Stimulated activated CD4-positive, alpha-beta T cell treated with anti-CD3 and anti-CD28 coated beads, Interleukin-15, amount 100 ng/mL, for 1 hour (primary cell): Measurements from ENCODE around the gene FOXK1.
A peak's percentile ranks its signal among the peaks of the same experiment; 100 is the strongest.

ENCODE experiments used
- DNase-seq, 2 donors: peaks; one replicate each; pipeline ENCODE4 v3.0.0-alpha.2; 2020; ENCODE audit warnings: low read depth in 1 of 2, low spot score in 1 of 2

The FOXK1 gene

DNA sequence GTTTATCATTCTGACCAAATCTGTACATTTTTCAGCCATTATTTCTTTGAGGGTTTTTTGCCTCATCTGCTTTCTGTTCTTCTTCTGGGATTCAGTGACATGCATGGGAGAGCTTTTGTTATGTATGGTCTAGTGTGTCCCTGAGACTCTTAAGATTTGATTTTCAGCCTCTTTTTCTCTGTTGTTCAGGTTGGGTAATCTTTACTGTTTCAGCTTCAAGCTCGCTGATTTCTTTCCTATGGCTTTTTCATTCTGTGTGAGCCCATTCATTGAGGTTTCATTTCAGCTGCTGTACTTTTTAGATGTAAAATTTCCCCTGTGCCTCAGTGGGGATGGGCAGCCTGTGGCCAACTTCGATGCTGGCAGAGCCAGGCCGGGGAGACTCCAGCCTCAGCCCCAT is 38.1 kb downstream of the FOXK1 start:
- no peak for DNase-seq

DNA sequence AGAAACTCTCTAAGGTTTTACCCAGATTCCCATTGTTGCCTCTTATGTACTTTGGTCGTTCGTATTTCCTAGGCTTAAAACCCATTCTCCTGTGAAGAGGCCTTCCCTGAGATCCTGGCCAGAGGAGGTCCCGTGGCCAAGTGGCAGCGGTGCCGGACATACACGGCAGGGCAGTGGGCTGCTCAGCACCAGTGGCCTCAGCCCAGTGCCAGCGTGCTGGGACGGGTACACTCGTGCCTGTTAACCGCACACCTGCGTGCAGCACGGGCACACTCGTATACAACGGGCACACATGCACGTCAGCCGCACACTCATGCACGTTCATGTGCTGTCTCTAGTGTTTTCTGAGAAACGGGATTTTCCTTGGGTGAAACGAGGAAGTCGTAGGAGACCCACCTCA is 40.2 kb downstream of the FOXK1 start:
- DNase-seq = no peak

DNA sequence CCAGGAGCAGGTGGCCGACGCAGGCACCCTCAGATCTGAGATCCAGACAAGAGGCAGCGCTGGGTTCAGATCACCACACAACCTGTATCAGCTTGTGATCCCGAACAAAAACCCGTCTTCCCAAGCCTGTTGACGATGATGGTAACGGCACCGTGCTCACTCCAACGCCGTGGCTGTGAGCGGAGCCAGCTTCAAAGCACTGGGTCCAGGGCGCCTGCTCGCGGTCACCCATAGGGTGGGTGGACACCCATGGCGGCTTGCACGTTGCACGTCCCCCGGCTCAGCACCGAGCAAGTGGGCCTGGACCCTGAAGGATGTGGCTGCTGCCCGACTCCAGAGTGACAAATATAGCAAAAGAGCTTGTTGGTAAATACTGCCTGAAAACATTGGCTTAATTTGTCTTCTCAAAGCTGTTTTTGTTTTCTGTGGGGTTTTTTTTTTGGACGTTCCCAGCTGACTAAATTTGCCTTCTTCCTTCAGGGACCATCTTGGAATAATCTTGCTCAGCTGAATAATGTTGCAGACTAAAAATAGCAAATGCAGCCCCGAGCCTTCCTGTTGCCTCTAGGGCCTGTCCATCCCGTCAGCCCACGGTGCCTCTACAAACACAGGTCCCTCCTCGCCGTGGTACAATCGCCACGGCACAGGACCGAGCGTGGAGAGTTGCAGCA is 41.0 kb downstream of the FOXK1 start:
- no peak for DNase-seq

DNA sequence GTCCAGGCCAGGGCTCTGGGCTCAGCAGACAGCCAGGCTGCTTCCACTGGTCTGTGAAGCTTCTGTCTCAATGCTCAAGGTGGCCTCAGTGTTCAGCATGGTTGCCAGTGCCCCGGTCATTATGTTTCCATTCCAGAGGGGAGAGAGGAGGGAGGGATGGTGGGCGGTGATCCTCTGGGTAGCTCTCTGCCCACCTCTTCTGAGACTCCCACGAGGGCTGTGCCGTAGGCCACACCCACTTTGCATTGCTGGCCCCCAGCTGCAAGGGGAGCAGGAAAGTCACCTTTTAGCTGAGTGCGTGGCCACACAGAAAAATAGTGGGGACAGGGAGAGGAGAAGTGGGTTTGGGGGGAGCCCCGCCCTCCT is 42.5 kb downstream of the FOXK1 start:
- DNase-seq = no peak

DNA sequence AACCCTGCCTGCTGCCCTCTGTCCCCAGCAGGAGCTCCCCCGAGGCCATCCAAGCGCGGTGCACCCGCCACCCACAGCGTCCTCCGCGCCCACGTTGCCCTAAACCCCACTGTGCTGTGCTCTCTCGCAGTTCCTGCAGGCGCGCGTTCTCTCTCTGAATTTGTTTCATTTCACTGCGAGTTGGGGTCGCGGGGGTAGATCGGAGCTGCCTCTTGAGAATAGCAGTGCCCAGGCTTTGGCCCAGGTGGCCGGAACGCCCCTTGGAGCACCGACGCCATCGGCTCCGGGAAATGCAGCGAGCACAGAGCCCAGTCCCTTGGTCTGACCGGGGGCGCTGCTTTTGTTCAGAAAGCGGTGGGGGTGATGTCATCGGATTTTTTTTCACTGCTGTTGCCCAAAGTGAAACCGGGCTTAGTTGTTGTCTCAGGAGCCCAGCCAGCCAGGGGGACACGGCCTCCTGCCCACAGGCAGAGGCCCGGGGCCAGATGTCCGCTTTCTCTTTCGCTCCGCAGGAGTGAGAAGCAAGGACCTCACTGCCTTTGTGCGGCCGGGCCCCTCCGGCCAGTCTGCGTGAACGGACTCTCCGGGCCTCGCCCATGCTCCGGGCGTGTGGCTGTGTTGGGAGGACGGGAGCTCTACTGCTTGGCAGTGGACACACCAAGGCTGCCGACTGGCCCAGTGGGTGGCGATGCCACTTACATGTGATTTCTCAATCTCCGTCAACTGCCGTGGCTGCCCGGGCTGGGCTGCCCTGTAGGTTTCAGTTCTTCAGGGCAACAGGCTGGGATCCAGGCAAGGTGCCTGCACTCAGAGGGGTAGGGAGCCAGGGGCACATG is 43.1 kb downstream of the FOXK1 start:
- no peak for DNase-seq

DNA sequence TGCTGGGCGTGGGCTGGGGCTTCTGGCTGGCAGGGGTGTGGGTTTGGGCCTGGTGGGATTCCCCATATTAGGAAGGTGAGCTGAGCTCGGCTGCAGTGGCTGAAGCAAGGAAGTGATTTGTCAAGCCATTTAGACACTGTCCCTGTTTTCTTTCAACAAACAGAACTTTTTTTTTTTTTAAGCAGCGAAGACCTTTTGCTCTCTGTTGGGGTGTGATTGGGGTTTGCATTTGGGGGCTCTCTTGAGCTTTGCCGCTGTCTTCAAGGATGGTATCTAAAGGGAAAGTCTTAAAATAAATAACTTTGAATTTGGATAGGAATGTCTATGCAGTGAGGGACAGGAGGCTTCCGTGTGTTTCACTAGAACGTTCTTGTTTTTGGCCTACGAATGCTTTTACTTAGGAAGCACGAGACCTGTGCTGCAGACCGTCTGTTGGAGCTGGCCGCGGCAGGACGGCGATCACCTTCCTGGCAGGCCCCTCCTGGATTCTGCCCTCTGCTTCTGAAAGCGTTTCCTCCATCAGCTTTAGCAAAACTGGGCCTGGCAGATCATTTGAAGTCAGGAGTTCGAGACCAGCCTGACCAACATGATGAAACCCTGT is 43.9 kb downstream of the FOXK1 start:
- no peak for DNase-seq

DNA sequence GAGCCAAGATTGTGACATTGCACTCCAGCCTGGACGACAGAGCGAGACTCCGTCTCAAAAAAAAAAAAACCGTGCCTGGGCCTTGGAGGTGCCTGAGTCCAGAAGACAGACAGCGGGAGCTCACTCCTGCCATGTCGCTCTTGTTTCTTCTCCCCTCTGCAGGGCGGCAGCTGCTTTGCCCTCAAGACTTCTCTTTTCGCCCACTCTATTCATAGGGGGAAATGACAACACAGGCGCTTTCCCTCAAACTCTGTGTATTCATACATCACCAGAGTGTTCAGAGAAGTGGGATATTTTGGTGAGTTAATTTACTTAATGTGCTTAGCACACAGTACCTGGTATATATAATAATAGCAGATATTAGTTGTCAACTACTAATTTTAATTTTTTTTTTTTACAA is 44.5 kb downstream of the FOXK1 start:
- no peak for DNase-seq

DNA sequence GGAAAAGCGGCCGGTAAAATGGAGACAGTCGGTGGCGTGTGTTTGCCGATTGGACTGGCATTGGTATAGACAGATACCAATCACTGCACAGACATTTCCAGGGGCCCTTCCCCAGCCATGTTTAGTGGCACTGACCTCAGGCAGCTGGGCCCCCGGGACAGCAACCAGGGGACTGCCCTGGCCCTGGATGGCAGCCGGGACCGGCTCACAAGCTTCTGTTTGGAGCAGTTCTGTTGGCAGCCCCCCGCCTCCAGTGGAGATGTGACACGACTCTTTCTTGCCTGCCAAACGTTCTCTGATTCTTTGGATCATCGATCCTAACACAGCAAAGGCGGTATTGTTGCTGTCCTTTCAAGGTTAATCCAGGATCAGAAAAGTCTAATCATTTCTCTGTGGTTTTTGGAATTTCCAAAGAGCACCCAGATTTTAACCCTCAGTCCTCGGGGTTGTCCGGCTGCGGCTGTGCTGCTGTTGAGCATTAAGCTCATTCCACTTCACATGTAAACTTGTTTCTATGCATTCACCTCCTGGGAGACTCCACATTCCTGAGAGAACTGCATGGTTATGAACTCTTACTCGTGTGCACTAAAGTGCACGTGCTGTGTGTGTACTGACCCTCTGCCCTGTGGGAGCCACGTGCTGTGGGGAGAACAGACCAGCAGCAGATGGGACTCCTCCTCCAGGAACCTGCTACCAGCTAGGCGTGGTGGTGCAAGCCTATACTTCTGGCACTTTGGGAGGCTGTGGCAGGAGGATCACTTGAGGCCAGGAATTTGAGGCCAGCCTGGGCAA is 46.0 kb downstream of the FOXK1 start:
- no peak for DNase-seq

DNA sequence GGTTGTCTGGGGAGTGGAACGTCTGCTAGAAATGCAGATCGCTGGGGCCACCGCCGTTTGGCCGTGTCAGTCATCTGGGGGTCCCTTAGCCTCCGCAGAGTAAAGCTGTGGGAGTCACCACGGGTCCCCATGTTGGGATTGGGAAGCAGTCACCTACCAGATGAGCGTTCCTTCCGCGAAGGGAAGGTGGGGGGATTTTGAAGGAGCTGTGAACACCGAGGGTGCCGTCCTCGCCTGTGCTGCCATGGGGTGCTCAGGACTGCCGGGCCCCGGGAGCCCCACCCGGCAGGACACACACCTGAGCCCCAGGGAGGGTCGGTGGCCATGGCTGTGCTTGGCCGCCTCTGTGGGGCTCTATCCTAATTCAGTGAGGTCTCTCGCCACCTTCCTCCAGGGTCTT is 47.2 kb downstream of the FOXK1 start:
- DNase-seq = no peak

DNA sequence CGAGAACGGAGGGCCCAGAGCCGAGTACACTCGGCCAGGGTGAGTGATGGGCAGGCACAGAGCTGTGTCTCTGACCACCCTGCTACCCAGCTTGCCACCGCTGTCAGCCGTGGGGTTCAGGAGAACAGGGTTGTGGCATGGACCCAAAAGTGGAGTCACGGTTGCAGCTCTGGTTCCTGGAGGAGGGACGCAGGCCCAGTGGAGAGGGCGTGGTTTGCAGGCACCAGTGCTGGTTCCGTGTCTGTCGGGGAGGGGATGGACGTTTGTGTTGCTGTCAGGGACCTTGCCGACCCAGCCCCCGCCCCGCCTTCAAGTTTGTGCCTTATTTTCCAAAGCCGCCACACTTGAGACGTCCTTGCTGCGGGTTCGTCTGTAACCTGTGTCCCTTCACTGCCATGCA is 48.2 kb downstream of the FOXK1 start:
- DNase-seq = no peak

DNA sequence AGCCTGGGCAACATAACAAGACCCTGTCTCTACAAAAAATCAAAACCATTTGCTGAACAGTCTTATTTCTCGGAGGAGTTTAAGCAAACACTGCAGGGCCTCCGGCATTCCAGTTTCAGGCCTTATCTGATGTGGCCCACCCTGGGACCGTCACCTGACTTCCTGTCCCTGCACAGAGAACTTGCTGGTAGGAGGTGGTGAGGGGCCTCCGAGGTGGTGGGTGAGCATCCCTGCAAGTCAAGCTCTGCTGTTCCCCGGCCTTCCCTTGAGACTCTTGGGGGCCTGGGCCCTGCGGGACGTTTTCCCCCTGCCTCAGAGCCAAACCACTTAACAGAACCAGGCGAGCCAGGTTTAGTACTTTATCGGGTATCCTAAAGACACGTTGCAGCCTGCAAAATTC is 48.9 kb downstream of the FOXK1 start:
- no peak for DNase-seq

DNA sequence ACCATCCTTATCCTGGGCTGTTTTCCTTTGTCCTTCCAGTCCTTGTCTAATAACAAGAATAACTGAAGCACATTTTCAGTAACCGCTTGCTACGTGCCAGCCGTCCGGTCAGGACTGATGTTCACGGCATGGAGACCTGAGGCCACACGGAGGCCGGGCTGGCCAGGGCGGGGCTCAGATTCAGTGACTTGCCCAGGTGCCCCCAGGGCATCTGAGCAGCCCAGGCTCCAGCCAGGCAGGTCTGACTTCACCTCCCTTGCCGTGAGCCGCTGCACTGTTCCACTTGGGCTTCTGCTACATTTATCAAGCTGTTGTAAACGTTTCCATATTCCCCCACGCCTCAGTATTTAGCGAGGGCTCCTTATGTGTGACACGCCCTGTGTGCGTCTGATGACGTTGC is 49.7 kb downstream of the FOXK1 start:
- no peak for DNase-seq

DNA sequence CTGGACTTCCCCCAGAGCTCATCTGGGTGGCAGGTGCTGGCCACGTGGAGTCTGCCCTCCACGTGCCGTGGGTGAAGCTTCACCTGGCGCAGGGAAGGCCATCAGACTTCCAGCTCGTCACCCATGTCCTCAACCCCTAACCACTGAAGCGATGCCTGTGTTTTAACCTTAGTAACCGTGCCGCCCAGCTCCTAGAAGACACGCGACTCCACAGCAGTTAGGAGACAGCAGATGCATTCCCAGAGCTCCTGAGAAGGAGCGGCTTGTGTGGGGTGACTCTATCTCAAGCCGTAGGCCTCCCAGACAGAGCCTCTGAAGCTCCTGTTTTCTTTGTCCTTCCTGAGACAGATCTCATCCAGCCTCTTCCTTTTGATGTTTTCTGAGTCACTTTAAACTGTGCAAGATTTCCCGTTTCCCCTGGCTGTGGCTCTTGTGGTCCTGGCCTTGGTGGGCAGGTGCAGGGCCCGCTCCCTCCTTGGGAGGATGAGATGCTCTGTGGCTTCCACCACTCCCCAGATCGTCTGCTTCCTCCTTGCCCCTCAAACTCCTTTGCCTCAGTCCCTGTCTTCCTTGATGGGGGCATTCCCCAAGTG is 51.9 kb downstream of the FOXK1 start:
- DNase-seq = no peak

DNA sequence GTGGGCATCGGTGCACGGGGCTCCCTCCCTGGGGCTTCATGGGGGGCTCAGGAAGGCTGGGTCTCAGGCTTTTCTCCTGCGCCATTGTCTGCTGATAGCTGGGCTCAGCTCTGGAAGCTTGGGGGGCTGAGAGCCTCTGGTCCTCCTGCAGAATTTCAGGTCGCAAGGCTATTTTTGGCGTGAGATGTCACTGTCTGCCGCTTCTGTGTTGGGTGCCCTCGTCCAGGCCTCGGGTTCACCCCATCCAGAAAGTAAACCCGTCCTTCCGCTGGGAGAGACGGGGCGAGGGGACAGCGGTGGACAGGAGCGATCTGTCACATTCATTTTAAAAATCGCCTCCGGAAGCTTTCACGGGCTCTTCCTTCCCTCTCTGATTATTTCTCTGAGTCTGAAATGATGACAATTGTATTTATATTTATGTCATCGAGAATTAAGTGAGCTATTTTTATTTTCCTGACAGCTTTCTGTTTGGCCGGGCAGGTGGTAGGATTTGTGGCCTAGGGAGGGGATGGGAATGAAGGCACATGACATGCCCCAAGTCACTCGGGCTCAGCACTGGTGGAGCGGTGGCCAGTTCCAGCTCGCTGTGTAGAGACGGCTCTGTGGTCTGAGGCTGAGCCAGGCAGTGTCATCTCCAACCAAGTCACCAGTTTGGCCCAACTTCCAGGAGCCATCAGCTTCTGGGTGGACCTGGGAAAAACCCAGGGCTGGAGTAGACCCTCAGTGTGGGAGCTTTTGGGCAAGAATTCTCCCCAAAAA is 52.7 kb downstream of the FOXK1 start:
- DNase-seq = no peak

DNA sequence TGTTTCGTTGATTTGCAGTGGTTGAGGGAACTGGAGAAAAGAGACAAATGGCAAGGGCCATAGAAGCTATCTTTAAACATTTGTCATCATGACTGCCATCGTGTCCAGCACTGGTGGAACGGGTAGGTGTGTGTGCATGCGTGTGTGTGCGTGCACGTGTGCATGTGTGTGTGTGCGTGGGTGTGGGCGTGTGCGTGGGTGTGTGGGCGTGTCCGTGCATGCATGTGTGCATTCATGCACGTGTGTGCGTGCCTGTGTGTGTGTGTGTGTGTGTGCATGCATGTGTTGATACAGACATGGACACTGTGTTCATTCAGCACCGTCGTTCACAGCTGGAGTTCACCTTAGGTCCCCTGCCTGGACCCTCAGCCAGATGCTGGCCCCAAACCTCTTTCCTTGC is 55.2 kb downstream of the FOXK1 start:
- no peak for DNase-seq

DNA sequence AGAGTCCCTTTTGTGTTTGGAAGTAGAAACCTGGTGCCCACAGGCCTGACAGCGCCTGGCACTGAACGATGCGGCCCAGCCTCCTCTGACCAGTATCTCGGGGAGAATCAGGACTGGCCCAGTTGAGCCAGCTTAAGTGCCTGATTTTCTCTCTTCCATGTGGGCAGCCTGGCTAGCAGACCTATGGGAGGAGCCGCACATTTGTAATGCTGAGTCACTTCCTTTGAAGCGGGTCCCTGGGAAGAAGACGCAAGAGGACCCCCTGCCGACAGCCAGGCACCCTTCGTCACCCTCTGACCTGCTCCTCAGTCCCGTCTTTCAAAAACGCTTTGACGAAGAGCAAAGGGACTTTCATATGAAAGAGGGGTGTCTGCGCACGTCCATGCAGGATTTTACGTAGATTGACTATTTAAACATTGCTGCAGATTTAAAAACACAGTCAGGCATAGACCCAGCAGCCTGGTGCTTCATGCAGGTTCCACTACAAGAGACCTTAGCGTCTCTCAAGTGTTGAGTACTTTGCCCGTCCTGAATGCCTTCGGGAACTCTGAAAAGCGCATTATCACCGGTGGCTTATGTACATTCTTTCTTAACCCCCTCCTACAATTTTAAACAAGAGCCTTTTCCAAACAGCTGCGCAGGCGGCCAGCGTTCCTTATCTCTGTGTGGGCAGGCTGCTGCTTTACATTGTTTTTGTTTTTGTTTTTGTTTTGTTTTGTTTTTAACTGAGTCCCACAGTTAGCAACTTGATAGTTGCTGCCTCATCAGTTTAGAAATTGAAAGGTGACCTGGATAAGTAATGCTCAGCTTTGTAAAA is 56.8 kb downstream of the FOXK1 start:
- no peak for DNase-seq

DNA sequence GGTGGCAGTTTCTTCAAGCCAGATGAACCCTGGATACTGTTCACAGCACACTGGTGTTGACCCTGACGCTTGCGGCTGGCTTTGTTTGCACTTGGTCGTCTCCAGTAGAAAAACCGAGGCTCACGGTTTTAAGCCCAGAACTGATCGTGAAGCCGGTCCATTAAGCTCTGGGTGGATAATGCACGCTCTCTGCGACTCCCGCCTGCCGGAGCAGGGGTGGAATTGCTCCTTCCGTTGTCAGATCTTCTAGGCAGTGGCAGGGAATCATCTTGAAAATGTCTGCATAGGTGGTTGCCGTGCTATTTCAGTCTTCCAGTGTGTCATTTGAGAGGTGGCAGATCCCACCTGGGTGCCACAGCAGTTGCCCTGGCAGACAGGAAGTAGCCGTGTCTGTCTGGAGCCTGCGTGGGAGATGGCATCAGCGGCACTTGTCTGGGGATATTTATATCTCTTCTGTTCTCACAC is 57.5 kb downstream of the FOXK1 start:
- DNase-seq = peak in 1 of 2 donors; percentile 25

DNA sequence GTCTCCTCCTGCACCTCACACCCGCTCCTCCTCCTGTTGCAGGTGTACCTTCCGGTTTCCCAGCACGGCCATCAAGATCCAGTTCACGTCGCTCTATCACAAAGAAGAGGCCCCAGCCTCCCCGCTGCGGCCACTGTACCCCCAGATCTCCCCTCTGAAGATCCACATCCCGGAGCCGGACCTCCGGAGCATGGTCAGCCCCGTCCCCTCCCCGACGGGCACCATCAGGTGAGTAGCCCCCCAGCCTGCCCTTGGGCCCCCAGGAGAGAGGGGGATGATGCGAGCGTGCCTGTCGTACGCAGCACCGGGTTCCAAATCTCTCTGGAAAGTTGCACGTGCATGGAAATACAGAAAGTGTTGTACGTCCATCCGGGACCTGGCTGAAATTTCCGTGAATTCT is 58.7 kb downstream of the FOXK1 start:
- DNase-seq = no peak

DNA sequence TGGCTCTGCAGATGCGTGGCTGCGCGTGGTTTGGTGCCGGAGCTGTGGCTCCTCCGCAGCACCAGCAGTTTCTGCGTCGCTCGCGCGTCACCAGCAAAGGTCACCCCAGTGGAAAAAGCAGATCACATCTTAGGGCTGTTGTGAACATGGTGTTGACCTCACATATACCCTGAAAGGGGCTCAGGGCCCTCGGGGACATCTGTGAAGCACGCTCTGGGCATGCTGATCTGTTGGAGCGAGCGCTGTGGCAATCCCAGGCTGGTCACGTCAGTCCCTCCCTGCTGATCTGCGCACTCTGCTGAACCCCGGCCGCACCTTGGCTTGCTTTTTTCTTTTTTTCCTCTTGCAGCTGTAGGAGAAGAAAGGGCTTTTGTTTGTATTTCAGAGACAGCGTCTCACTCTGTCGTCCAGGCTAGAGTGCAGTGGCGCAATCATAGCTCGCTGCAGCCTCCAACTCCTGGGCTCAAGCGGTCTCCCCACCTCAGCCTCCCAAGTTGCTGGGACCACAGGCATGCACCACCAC is 60.0 kb downstream of the FOXK1 start:
- DNase-seq = no peak
